NCI-H69 (cell line): ENCODE results near the gene NFATC1.

Experiments used
- DNase-seq: peaks from one replicate; lab custom pipeline; 2025; lab: John Stamatoyannopoulos, UW

Gene NFATC1

DNA sequence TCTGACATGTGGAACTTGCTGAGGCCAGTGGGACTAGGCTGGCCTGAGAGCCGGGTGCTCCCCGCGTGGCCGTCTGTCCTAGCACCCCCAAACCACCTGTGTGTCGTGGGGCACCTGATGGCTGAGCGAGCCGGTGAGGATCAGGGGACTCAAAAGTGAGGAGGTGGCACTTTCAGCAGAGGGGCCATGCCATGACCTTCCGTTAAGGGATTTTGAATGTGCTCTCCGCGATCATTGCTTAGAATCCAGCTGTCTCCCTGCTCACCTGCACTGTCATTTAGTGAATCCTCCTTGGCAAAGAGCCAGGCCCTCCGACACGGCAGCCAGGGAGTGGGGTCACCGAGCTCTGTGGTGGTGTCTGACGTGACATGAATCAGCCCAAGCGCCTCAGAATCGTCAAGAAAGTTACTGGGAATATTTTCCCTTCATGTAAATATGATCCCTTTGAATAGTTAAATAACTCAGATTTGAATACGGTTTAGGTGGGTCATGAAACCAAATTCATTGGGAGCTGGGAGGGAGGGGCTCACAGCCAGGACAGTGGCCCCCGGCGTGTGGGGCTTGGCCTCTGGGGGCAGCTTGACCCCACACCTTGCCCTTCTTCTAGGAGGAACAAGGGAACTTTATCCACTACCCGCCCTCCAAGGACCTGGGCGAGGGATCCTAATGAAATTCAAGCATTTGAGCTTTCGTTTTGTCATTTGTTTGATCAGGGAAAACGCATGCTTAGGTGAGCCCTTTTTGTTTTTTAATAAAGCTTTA, 9.5 kb downstream of the NFATC1 start:
- DNase-seq: peak; percentile 51

DNA sequence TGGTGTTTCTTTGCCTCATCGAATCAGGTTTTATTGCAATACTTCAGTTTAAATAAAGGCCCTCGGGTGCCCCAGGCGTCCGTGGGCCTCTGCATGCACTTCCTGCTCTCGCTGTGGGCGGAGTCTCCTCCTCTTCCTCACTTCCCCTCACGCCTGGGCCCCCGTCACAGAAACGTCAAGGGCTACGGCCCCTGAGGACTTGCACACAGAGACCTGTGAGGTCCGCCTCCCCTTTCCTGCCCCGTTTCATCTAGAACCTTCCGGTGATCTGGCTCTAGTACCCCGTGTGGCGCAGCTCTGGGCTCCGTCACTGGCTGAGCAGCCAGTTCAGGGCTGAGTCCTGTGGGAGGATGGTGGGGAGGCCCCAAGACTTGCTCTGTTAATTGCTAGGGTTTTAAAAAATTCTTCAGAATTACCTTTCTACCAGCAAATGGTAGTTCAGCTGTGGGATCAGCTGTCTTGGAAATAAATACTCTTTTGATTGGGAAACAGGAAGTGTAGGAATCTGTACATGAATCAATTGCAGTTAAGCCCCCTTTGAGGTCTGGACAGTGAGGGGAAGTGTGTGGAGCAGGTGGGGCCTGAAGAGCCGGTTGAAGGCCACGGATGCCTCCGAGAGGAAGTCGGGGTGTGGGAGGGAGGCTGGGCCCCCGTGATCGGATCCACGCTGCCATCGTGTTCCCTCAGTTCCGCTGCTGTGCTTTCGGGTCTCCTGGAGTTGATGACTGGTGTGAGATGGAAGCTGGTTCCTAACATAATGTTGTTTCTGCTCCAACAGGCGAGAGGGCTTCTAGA, 10.2 kb downstream of the NFATC1 start:
- DNase-seq: no peak

DNA sequence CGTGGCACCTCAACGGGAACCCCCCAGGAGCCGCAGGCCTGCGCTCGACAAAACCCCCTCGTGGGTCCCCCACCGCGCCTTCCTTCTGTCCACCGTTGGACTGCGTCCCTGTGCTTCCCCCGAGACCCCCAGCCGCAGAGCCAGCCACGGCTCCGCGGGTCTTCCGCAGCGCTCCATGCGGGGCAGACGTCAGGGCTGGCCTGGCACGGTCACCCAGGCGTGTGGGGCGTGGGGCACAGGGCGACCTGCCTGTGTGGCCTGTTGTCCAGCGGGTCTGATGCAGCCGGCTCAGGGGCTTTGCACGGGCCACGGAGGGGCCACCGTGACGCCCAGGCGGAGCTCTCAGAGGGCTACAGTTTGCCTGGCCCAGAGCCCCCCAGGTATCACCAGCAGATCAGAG, 11.0 kb downstream of the NFATC1 start:
- DNase-seq: no peak

DNA sequence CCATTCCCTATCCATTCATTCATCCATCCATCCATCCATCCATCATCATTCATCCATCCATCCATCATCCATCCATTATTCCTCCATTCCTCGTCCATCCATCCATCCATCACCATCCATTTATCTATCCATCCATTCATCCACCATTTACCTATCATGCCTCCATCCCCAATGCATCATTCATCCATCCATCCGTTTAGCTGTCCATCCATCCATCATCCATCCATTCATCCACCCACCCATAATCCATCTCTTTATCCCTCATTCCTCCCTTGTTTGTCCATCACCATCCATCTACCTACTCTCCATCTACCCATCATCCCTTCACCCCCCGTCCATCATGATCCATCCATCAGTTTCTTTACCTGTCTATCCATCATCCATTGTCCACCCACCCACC, 13.6 kb downstream of the NFATC1 start:
- DNase-seq: no peak

DNA sequence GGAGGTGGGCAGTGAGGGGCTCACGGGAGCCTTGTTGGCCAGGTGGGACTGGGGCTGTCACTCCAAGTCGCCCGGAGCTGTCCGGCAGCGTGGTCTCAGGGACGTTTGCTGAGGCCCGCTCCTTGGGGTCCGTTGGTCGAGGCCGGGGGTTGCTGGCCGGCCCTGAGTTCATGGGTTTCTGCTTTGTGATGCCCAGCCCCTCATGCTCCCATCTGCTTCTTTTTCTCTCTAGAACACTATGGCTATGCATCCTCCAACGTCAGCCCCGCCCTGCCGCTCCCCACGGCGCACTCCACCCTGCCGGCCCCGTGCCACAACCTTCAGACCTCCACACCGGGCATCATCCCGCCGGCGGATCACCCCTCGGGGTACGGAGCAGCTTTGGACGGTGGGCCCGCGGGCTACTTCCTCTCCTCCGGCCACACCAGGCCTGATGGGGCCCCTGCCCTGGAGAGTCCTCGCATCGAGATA, 14.5 kb downstream of the NFATC1 start:
- DNase-seq: no peak

DNA sequence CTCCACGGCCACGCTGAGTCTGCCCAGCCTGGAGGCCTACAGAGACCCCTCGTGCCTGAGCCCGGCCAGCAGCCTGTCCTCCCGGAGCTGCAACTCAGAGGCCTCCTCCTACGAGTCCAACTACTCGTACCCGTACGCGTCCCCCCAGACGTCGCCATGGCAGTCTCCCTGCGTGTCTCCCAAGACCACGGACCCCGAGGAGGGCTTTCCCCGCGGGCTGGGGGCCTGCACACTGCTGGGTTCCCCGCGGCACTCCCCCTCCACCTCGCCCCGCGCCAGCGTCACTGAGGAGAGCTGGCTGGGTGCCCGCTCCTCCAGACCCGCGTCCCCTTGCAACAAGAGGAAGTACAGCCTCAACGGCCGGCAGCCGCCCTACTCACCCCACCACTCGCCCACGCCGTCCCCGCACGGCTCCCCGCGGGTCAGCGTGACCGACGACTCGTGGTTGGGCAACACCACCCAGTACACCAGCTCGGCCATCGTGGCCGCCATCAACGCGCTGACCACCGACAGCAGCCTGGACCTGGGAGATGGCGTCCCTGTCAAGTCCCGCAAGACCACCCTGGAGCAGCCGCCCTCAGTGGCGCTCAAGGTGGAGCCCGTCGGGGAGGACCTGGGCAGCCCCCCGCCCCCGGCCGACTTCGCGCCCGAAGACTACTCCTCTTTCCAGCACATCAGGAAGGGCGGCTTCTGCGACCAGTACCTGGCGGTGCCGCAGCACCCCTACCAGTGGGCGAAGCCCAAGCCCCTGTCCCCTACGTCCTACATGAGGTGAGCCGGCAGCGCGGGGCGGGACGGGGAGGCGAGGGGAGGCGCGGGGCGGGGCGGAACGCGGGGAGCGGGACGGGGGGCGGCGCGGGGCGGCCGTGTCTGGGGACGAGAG, 15.2 kb downstream of the NFATC1 start:
- DNase-seq: no peak

DNA sequence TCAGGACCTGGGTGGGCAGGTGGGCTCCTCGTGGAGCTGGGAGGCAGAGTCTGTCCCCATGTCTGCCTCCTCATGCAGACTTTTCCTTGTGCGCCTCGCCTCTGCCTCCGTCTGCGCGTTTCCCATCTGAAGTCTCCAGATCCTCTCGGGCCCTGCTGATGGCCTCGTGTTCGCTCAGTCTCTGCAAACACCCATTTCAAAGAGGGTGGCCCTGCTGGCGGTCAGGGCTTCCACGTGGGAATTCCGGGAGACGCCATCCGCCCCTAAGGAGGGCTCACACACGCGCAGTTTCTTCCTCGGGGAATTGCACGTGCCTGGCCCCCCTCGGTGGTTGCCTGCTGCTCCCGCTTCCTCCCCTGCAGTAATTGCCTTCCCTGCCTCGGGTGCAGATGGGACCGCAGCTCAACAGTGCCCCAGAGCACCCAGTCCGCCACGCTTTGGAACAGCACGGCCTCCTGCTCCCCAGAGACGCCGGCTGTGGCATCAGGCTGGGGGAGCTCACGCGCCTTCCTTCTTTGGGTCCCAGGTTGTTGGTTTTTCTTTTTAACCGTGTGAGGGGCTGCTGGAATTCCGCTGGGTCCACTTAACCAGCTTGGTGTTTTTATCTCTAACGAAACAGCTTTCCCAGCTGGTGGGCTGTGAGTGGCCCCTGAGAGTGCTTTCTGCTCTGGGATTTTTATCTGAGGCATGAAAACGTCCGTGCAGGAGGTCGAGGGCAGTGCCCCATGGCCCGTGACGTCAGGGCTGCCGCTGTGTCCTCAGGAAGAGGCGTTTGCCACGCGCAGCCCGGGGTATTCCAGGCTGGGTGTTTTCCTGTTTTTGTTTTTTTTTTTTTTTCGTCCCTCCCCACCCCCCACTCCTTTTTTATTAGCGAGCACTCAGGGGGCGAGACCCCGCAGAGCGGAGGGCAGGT, 16.1 kb downstream of the NFATC1 start:
- DNase-seq: peak; percentile 22

DNA sequence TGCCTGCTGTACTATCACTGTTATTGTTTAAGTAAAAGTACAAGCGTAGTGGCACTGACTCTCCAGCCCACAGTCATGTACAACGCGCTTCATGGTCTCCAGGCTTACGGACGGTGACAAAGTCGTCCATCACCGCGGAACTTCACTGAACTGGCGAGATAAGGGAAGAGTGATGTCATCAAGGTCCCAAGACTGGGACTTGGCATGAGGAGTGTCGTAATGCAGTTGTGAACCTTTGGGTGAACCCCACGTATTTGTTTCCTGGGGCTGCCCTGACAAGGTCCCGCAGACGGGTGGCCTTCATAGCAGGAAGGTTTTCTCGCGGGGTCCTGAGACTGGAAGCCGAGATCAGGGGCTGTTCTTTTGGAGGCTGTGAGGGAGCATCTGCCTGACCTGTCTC, 17.3 kb downstream of the NFATC1 start:
- DNase-seq: no peak

DNA sequence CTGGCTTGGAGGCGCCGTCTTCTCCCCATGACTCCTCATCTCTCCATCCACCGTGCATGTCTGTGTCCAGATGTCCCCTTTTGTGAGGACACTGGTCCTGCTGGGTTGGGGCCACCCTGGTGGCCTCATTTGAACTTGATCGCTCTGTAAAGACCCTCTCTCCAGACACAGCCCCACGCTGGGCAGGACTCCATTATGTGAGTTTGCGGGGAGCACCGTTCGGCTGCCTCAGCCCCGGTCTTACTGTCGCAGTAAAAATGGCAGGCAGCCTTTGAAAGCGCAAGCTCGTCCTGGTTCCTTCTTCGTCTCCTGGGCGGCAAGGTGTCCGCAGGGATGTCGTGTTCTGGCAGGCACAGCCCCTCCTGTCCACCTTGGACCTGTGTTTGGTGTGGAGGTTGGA, 17.7 kb downstream of the NFATC1 start:
- no peak for DNase-seq

DNA sequence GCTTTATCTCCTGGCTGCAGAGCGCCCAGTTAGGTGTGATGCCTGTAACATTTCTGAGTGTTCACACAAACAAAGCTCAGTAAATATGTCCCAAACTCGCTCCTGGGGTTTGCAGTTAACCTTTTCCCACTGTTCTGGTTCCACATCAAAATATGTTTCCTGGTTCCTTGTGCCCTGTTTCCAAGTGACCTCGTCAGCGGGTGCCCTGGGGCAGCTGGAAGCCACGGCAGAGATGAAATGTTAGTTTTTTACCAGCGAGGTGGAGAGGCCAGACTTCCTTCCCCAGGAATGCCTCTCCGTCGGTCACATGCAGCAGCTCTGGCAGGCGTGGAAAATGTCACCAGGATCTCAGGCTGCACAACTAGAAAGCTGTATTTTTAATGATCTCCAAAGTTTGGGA, 18.2 kb downstream of the NFATC1 start:
- no peak for DNase-seq

DNA sequence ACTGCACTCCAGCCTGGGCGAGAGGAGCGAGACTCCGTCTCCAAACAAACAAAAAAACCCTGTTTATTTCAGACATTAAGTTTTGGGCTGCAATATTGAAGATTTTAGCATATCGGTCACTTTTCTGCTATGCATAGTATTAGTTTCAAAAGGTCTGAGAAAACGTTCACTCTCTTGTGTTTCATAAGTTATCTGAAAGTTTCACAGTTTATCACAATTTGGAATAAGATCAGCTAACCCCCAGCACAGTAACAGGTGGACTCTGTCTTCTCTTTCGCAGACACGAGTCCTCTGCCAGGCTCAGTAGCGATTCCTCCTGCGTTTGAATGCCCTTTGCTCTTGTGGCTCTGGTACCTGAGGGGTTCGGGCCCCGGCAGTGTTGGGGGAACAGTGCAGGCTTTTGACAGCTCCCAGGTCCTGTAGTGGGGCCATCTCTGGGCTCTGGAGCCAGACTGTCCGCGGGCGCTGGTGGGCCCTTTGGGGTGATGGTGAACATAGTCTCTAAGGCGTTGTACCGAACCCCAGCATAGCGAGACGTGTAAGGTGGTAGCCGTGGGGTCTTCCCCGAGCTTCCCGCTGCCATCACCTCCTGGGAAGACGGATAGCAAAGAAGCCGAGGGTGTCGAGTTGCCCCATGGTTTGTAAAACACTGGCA, 20.4 kb downstream of the NFATC1 start:
- DNase-seq: no peak

DNA sequence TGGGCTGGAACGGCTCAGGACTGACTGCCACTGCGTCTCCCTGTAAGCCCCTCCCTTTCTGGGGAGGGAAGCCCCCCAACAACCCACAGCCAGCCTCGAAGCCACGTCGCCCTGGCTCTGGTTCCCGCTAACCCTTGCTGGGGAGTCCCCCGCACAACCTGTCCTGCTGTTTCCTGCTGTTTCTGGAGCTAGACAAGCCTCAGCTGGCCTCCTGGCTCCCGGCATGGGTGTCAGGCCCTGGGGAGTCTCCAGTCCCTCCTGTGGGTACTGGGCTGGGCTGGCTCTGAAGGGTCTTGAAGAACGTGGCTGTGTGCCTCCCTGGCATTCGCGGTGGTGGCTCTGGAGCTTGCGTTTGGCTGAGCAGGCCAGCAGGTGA, 20.9 kb downstream of the NFATC1 start:
- DNase-seq: no peak

DNA sequence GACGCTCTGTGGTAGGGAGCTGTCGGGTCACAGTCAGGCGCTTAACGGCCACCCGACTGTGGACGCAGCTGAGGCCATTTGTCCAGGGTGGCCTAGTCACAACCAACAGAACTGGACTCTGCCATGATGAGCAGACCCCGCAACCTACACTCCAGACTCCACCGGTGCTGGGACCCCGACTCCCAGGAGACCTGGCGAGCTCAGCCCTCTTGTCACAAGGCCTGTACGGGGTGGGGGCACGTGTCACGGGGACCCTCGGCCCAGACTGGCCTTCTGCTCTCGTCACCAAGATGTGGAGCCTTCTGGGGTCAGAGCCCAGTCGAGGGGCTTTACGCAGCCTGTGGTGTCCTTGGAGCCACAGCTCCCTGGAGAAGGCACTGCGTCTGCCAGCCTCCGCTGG, 22.5 kb downstream of the NFATC1 start:
- no peak for DNase-seq

DNA sequence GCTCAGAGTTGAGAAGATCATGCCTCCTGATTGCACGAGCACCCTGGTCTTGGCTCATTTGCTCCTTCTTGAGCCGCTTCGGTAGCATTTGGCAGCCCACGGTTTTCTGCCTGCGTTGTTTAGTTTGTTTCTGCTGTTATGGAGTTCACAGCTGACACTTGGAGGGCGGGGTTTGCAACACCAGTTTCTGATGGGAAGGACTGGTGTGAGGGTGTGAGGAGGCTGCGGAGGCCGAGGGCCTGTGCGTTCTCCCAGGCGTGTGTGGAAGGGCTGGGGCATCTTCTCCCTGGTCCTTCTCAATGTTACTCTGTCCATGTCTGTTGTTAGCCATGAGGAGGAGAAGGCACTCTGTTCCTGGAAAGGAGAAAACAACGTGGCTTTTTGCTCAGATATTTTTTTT, 22.9 kb downstream of the NFATC1 start:
- no peak for DNase-seq

DNA sequence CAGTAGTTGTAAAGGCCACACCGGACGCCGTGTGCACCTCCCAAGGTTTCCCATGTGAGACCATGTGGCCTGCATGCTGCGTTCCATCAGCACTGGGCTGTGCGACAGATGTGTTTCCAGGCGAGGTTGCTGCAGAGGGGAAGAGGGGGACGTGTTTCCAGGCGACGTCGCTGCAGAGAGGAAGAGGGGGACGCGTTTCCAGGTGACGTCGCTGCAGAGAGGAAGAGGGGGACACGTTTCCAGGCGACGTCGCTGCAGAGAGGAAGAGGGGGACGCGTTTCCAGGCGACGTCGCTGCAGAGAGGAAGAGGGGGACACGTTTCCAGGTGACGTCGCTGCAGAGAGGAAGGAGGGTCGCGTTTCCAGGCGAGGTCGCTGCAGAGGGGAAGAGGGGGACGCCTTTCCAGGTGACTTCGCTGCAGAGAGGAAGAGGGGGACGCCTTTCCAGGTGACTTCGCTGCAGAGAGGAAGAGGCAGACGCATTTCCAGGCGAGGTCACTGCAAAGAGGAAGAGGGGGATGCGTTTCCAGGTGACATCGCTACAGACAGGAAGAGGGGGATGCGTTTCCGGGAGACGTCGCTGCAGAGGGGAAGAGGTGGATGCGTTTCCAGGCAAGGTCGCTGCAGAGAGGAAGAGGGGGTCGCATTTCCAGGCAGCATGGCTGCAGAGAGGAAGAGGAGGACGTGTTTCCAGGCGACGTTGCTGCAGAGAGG, 24.5 kb downstream of the NFATC1 start:
- peak; percentile 81 for DNase-seq

DNA sequence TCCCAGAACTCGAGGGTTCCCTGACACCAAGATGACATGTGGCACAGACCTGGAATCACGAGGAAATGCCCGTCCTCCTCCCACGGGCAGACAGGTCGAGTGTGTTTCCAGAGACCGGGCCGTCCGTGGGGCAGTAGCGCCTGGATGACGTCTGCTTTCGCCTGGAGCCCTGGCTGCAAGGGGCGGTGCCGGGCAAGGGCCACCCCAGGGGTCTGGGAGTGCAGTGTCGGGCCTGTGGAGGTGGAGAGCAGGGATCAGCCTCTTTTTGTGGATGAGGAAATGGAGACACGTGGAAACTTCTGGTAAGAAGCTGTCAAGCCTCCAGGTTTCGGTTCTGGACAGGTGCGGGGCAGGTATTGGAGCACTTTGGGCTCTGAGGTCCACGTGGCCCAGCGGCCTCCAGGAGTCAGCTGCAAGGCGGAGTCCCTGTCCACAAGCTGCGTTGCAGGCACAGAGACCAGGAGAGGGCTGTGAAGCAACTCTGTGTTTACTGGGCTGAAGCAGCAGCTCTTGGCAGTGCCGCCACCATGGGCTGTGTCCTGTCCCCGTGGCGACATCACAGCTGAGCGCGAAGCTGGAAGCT, 25.6 kb downstream of the NFATC1 start:
- no peak for DNase-seq

DNA sequence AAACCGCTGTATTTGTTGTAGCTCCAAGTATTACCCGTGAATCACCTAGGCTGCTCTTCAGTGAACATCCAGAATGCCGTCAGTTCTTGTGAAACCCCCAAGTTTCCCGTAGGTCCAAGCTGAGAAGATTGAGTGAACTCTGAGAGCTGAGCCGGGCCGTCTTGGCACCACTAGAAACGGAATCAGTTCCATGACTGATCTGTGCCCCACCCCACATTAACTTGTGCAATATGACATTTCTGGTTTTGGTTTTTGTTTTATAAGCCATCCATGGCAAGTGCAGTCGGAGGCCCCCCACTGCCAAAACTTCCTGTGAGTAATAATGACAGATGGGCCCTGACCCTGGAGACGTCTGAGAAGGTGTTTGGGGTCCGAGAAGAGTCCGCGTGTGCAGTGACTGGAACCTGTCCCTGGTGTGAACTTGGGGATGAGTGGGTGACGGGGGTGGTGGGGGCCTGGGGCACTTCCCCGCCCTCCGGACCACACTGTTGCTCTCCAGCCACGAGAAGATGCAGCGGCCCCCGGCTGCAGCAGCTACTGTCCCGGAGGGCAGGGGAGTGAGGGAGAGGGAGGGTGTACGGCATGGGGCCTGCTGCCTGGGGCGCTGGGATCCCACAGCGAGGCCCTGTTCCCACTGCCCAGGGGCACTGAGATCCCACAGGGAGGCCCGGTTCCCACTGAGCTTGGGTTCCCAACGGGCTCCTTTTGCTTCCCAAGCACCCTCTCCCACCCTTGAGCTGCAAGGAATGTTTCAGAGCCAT, 26.5 kb downstream of the NFATC1 start:
- no peak for DNase-seq

DNA sequence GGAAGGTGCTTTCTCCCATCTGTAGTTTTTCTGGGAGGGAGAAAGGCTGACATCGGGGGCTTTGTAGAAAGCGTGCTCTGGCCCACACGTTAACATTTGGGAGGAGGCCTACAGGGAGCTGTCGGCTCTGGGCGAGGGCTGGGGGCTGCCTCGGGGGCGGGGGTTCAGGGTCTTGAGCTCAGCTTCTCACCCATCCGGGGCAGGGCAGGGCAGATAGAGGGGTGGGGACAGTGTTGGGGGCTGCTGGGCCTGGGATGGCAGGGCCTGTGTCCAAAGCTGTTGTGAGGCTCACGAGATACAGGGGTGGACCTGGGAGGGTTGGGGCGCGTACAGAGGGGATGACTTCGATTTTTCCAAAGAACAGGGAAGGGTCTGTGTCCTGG, 27.0 kb downstream of the NFATC1 start:
- no peak for DNase-seq
